ENCODE data around the gene BLACAT1.
"Not testable (repeated sequence)": the region's sequence is repeated elsewhere in the genome, so short reads cannot be mapped to it uniquely, and the experiment has no call there.

Gene BLACAT1

GRCh38 chr1:205444300-205444930, 11.4 kb downstream of the BLACAT1 start:
- DNase-seq, result peak in 2 of 10 donors; percentile 72 to 76
- intact Hi-C loops (cut with DNase I), result no loop called here

DNA sequence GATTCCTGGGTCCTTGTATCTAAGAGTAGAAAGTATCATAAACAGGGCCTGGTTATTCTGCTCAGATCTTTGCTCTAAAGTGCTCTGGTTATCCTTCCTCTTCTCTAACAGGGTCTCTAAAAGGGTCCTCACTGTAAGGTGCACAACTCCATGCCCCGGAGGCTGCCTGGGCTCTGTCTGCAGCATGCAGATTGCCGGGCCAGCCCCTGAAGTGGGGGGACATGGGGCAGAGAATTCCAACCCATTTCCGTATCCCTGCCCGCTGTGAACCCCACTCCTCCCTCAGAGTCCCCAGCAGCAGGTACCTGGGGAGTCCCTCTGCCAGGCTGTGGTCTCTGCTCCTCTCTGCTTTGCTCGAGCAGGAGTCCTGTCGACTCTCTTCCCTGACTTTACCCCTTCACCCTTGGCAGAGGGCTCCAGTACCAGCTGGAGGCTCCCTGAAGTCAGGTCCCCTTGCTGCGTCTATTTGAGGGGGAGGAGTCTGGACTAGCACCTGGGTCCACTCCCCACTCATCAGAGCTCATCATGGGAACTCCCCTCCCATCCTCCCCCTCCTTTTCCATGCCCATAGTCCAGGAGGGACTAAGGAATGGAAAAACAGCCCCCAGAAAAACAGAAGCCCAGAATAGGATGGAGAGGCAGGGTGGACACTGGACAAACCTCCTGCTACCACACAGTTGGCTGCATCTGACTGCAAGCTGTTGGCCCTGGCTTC, 12.1 kb downstream of the BLACAT1 start:
- intact Hi-C loops (cut with DNase I), result no loop called here
- DNase-seq, result peak in 2 of 10 donors; percentile 71 to 72

DNA sequence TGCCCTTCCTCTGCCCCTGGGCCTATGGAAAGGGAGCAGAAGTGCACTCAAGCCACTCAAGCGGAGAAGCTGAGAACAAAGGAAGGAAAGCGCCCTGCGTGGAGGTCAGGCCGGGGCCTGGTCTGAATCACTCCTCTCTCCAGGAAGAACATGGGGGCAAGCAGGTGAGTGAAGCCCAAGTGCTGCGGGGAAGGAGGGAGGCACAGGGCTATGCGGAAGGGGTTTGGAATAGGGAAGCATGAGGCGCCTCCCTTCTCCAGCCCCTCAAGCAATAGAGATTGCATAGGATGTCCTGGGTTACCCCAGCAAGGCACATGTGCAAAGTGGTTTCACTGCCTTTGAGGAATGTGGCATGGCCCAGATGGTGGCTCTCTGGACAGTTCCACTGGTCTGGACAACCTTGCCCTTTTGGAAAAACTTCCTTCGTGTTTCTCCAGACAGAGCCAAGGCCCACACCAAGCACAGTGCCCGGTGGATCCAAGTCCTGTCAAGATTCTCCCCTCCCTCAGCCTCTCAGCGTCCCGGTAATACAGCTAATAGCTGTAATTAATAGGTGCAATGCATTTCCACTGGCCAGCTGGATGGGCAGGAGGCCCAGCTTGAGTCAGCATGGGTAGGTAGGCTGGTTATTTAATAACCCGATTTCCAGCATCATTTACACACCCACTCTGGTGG, 13.7 kb downstream of the BLACAT1 start:
- peak in 1 of 10 donors; percentile 79 for DNase-seq
- intact Hi-C loops (cut with DNase I), result no loop called here

GRCh38 chr1:205441716-205442050, 14.2 kb downstream of the BLACAT1 start:
- DNase-seq, result peak in 1 of 10 donors; percentile 53
- intact Hi-C loops (cut with DNase I), result no loop called here

GRCh38 chr1:205441318-205441633, 14.6 kb downstream of the BLACAT1 start:
- intact Hi-C loops (cut with DNase I), result no loop called here
- peak in 1 of 10 donors; percentile 47 for DNase-seq

- peak in 2 of 10 donors; percentile 66 to 92 for DNase-seq
- intact Hi-C loops (cut with DNase I), result no loop called here
Observed at GRCh38 chr1:205440476-205441317, 15.1 kb downstream of the BLACAT1 start.

DNA sequence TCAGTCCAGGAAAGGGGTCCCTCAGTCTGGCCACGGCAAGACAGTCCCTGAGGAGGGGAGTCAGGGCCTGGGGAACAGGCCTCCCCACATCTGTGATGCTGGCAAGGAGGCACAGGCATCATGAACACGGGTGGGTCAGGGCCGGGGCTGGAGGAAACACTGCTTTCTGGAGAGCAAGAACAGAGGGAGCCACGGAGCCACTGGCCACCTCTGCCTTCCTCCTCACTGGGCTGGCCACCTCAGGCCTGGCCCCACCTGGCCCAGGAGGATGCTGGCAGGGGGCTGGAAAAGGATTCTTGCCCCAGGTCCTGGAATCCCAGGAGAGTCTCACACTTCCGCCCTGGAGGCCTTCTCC, 15.7 kb downstream of the BLACAT1 start:
- intact Hi-C loops (cut with DNase I), result no loop called here
- DNase-seq, result no peak

- intact Hi-C loops (cut with DNase I), result no loop called here
- peak; percentile 64 to 97 (median 82) for DNase-seq
Observed at GRCh38 chr1:205438213-205439158, 17.4 kb downstream of the BLACAT1 start.

- DNase-seq, result peak in 1 of 10 donors; percentile 24
- intact Hi-C loops (cut with DNase I), result no loop called here
Observed at GRCh38 chr1:205437570-205437969, 18.3 kb downstream of the BLACAT1 start.

GRCh38 chr1:205436776-205437410, 19.0 kb downstream of the BLACAT1 start:
- intact Hi-C loops (cut with DNase I), result no loop called here
- peak in 2 of 10 donors; percentile 47 to 72 for DNase-seq

GRCh38 chr1:205435578-205436573, 20.0 kb downstream of the BLACAT1 start:
- intact Hi-C loops (cut with DNase I), result no loop called here
- peak in 6 of 10 donors; percentile 40 to 93 (median 66) for DNase-seq

DNA sequence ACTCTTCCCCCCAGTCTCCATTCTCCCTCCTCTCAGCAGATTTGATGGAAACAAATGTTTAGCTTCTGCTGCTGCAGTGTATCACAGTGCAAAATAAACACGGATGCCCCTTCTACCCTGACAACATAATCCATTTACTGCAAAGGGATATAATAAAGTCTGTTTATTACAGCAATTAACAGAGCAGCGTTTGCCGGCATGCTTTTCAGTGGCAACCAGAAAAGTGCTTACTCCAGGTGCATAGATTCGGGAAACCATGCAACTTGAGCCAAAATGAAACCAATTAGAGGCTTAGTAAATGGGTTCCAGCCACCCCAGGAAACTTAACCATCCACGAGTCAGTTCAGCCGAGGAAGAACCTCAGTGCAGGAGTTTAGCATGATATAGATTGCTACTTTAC, 21.1 kb downstream of the BLACAT1 start:
- intact Hi-C loops (cut with DNase I), result loop anchor here (5.0 kb wide), 1 partner anchor 97 kb away; no protein-coding TSS in a partner anchor
- DNase-seq, result peak in 1 of 10 donors; percentile 33

- DNase-seq, result not testable (repeated sequence)
- intact Hi-C loops (cut with DNase I), result loop anchor here (5.0 kb wide), 1 partner anchor 95 kb away; no protein-coding TSS in a partner anchor
Observed at GRCh38 chr1:205432692-205433091, 23.2 kb downstream of the BLACAT1 start.

GRCh38 chr1:205432116-205432515, 23.7 kb downstream of the BLACAT1 start:
- no peak for DNase-seq
- intact Hi-C loops (cut with DNase I), result loop anchor here (5.0 kb wide), 1 partner anchor 95 kb away; no protein-coding TSS in a partner anchor

DNA sequence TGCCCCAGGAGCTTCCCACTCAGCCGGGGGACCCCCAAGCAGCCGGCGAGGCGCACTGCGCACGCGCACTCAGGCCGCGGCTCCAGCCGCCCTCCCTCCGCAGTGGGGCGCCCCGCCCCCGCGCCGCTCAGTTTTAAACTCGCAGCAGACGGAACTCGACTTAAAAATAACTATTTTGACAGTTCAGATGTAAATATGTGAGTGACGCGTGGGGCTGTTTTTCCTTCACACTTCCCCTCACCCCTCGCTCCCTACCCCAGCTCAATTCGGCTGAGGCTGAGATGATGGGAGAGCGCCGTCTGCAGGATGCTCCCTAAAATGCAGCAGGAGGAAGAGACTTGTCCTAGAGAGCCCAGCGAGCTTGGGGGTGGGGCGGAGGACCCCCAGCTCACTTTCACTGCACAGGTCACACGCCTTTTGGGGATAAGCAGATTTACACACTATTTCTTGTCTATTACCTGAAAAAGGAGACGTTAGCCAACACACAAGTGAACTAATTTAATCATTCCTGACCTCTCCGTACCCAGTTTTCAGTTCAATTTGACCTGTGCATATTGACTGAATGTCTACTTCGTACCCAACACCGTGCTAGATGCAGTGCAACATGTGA, 25.0 kb downstream of the BLACAT1 start:
- intact Hi-C loops (cut with DNase I), result loop anchor here (5.0 kb wide), 1 partner anchor 94 kb away; no protein-coding TSS in a partner anchor
- peak; percentile 34 to 94 (median 74) for DNase-seq

DNA sequence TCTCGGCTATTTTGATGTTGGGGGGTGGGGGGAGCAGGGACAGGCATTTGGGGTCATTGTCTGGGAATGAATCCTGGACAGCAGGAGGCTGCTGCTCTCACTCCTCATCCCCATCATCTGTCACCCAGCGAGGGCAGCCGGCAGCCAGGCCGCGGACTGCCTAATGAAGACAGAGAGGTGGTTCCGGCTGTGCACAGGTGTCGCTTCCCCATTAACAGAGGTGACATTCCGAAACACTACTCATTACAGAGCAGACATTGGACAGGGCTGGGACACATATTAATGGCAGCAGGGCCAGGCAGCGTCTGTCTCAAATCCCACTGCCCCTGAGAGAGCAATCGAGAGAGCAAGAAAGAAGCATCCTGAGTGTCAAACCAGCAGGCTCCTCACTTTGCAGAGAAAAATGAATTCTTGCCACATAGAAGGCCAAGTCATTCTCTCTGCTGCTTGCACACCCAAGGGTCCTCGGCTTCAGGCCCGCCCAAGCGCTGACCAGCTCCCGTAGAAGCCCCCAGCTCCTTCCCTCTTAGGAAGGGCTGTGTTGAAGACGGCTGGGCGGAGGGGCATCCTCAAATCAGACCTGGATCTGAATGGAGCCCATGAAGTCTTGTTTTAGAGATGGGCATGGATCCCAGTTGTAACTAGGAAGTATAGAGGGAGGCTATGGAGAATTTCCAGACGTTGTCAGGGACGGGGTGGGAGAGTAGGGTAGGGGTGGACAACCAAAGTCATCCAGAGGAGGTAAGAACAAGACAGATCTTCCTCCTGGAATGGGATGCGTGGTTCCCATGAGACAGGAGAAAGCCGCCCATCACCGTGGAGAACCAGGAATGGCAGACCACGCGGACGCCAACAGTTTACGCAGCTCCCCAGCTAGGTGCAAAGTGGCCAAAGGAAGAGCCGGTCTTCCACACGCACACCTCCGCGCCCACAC, 25.8 kb downstream of the BLACAT1 start:
- no peak for DNase-seq
- intact Hi-C loops (cut with DNase I), result loop anchor here (5.0 kb wide), 1 partner anchor 93 kb away; no protein-coding TSS in a partner anchor
